Thyroid gland (tissue), 4 donors: ENCODE data around the gene KIF23.

Experiments used
- POLR2A ChIP-seq, 2 donors: fragments of 450-650 bp; IDR thresholded peaks; one replicate each; pipeline ENCODE4 v1.6.1; 2017; ENCODE audit warnings: antibody characterized with exemption in 2 of 2, mild to moderate bottlenecking in 2 of 2, moderate library complexity in 1 of 2
- TF ChIP-seq, protein P1 (sequence below), 6 experiments: fragments of 200-600 bp in 3 of 6; fragments of 450-650 bp in 3 of 6; sonication (generic) in 3 of 6; IDR thresholded peaks; one replicate each; pipeline ENCODE4 v1.5.1; 2016 to 2019; ENCODE audit warnings: antibody characterized with exemption in 6 of 6, mild to moderate bottlenecking in 2 of 6, inconsistent platforms in 1 of 6, moderate library complexity in 1 of 6

DNA sequence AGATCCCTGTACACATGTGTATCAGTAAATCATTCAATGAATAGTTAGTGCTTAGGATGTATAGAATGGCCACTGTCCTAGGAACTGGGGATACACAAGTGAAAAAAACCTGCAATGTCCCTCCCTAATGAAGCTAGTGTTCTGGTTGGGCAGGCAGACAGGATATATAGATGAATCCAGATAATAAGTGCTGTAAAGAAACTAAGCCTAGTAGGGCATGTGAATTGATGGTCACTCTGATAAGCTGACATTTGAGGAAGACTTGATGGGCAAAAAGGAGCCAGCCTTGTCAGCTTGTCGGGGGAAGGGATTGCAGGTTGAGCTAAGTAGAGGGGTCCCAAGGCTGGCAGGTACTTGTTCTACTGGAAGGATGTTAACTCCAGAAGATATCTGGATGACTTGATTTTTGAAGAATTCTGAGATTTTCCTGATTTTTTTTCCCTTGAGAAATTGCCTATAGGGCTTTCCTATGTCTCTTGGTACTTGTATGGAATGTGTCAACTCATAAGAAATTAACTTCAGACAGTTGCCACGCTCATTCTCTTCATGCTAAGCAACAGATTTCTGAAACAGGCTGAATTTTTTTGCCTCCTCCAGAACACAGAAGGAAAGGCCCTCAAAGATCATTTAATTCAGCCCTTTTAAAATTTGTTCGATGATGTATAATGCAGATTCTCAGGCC lies 6.3 kb upstream of the KIF23 start:
- TF ChIP-seq, protein P1, sequence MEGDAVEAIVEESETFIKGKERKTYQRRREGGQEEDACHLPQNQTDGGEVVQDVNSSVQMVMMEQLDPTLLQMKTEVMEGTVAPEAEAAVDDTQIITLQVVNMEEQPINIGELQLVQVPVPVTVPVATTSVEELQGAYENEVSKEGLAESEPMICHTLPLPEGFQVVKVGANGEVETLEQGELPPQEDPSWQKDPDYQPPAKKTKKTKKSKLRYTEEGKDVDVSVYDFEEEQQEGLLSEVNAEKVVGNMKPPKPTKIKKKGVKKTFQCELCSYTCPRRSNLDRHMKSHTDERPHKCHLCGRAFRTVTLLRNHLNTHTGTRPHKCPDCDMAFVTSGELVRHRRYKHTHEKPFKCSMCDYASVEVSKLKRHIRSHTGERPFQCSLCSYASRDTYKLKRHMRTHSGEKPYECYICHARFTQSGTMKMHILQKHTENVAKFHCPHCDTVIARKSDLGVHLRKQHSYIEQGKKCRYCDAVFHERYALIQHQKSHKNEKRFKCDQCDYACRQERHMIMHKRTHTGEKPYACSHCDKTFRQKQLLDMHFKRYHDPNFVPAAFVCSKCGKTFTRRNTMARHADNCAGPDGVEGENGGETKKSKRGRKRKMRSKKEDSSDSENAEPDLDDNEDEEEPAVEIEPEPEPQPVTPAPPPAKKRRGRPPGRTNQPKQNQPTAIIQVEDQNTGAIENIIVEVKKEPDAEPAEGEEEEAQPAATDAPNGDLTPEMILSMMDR (IDR thresholded peaks at IDR 0.05), result no peak
- no peak for TF ChIP-seq POLR2A (IDR thresholded peaks at IDR 0.05)
